Measurements from ENCODE around the gene OAT.

- no peak for TF ChIP-seq CTCF (IDR thresholded peaks at IDR 0.05)
- TF ChIP-seq POLR2A (IDR thresholded peaks at IDR 0.05): no peak
- TF ChIP-seq POLR2AphosphoS5 (IDR thresholded peaks at IDR 0.05): no peak
These were observed 50.8 kb downstream of the OAT start for GRCh38 chr10:124367936-124368335.

All from gastroesophageal sphincter (tissue), 3 donors.